Hematopoietic multipotent progenitor cell treated with erythropoietin and hydrocortisone succinate and interleukin-3 and kit ligand, for 8 days (in vitro differentiated cells): Measurements from ENCODE around the gene PLEKHO1.
"Not testable (repeated sequence)": the region's sequence is repeated elsewhere in the genome, so short reads cannot be mapped to it uniquely, and the experiment has no call there.

ENCODE experiments used
- DNase-seq: peaks from one replicate; pipeline ENCODE4 v3.0.0-alpha.2; 2015

PLEKHO1 gene

DNA sequence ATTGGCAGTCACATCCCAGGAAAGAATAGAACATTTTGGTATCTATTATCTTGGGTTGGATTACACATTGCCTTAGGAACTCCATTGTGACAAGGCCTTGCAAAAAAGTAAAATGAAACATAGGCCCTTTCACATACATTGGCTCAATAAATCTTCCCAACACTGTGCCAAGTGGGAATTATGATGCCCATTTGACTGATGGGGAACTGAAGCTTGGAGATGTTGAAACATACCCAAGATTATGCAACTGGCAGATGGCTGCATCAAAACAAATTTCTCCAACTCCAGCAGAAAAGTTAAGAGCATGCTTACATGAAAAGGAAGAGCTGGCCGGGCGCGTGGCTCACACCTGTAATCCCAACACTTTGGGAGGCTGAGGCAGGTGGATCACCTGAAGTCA lies 26.9 kb downstream of the PLEKHO1 start:
- no peak for DNase-seq

DNA sequence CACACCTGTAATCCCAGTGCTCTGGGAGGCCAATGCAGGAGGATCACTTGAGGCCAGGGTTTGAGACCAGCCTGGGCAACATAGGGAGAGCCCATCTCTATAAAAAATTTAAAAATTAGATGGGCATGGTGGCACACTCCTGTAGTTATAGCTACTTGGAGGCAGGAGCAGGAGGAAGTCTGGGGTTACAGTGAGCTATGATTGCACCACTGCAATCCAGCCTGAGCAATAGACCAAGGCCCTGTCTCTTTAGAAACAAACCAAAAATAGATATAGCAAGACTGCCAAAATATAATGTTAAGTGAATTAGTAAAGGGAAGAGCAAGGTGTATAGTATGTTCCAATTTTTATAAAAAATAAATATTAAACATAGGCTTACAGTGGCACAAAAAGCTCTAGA lies 28.8 kb downstream of the PLEKHO1 start:
- no peak for DNase-seq

DNA sequence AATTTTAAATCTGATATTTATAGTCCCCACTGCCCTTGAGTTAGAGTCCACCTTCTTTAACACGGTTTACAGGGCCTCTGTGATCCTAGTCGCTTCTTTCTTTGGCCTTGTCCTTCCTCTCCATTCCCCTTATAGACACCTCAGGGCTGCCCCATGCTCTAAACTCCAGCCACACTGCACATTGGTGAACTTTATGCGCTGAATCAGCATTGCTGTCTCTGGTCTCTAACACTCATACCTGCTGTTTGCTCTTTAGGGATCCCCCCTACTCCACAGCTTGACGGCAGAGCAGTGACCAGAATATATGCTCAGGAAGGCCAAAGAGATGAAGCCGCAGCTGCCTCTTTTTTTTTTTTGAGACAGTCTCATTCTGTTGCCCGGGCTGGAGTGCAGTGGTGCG lies 30.2 kb downstream of the PLEKHO1 start:
- DNase-seq: no peak

DNA sequence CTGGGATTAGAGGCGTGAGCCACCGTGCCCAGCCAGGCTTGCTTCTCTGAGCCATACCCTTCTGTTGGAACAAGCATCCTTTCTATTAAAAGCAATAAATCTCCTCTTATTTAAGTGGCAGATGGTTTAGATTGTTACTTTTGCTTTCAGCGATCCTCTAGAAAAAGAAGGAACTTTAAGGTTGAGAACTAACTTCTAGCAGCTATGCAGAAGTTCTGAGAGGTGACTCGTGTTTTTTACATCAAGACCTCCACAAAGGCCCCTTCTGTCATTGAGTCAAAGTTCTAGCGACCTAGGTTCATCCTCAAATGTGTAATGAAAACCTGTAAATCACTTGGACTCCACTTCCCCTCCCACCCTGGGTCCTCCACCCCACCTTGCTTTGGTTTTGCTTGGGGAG lies 30.8 kb downstream of the PLEKHO1 start:
- no peak for DNase-seq

GRCh38 chr1:150182247-150182646 lies 32.5 kb downstream of the PLEKHO1 start:
- no peak for DNase-seq

DNA sequence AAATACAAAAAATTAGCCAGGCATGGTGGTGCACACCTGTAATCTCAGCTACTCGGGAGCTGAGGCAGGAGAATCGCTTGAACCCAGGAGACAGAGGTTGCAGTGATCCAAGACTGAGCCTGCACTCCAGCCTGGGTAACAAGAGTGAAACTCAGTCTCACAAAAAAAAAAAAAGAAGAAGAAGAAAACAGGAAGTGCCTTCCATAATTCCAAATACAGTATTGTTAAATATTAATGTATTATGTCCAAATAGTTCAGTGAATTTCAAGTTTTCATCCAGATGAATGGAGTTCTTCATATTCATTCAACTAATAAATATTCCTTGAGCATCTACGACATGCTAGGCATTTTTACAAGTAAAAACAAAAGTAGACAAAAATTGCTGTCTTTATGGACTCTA lies 33.3 kb downstream of the PLEKHO1 start:
- DNase-seq: no peak

GRCh38 chr1:150185481-150185880 lies 35.8 kb downstream of the PLEKHO1 start:
- no peak for DNase-seq

- not testable (repeated sequence) for DNase-seq
Observed at GRCh38 chr1:150186438-150186788, 36.7 kb downstream of the PLEKHO1 start.

- DNase-seq: peak; percentile 65
Observed at GRCh38 chr1:150186789-150187559, 37.3 kb downstream of the PLEKHO1 start.

- no peak for DNase-seq
Observed at GRCh38 chr1:150187560-150187931, 37.8 kb downstream of the PLEKHO1 start.

- DNase-seq: no peak
Observed at GRCh38 chr1:150192012-150192411, 42.3 kb downstream of the PLEKHO1 start.

DNA sequence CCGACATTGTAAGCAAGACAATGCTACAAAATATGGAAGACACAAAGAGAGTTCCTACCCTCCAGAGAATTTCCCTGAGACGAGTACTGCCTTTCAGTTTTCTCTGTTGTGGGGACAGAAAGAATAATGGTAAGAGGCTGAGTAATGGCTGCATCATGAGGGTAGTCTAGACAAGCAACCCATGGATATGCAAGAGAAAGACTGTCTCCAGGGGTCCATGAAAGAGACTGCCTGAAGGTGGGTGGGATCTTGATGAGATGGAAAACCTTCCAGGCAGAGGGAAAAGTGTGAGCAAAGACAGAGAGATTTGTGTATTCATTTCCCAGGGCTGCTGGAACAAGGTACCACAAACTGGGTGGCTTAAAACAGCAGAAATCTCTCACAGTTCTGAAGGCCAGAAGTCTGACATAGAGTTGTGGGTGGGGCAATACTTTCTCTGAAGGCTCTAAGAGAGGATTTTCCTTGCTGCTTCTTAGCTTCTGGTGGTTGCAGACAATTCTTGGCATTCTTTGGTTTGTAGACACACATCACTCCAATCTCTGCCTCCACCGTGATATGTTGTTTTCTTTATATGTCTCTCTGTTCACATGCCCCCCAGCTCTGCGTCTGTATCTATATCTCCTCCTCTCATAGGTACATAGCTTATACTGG lies 44.8 kb downstream of the PLEKHO1 start:
- DNase-seq: no peak

- DNase-seq: no peak
Observed at GRCh38 chr1:150196417-150196816, 46.7 kb downstream of the PLEKHO1 start.

- DNase-seq: no peak
Observed at GRCh38 chr1:150207281-150207971, 57.7 kb downstream of the PLEKHO1 start.

GRCh38 chr1:150208460-150208859 lies 58.7 kb downstream of the PLEKHO1 start:
- not testable (repeated sequence) for DNase-seq
